Measurements from ENCODE around the gene IQSEC1. TPM values are rescaled to one million over a fixed set of nuclear protein-coding genes. Genes with fewer than 3 reads are reported as not detected.

Gene IQSEC1
- total RNA-seq, 4 donors from 2014 or later: 33.6 to 72.0 (median 55.9) TPM

DNA sequence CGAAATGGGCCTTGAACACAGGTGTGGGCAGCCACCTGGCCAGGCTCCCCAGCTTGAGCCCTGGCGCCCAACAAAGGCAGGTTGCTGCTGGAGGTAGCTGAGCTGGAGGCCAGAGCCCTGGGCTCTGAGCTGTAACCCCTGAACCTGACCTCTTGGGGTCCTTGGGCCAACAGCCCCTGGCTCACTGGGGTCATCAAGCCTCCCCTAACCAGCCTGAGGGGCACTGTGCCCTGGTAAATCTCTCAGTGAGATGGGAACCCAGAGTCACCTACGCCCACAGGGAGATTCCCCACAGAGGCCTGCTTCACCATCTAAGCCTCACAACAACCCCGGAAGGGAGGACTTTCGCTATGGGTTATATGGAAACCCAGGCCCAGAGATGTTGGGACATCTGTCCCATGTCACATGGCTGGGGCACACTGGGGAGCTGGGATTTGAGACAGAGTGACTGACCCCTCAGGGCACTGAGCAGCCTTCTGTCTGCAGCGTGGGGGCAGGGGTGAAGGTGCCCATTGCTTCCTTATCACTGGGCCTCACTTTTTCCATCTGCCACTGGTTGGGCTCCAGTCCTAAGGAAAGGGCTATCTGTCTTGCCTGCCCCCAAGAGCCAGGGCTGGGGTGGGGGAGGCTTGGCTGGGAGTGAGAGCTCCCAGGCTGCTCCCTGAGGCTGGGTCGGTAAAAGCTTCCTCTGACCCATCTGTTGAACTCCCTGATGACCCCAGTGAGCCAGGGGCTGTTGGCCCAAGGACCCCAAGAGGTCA is 59.1 kb downstream of the IQSEC1 start:
- ATAC-seq (ENCODE audit: low FRiP score): no peak
- DNase-seq (ENCODE audit: low spot score): no peak

DNA sequence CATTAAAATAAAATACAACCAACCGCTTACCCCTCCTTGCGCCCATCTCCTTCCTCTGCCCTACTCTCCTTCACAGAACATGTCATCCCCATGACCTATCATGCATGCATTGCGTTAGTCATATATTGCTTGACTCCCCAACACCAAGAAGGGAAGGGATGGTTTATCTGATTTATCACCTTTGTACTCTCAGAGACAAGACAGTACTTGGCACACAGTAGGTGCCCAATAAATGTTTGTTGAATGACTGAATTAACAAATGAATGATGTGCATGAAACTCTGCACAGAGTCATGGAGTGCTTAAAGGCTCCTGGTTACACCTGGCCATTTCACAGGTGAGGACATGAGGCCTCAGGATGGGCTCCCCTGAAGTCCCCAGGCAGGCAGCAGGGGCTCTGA is 59.7 kb downstream of the IQSEC1 start:
- TF ChIP-seq, protein P1, sequence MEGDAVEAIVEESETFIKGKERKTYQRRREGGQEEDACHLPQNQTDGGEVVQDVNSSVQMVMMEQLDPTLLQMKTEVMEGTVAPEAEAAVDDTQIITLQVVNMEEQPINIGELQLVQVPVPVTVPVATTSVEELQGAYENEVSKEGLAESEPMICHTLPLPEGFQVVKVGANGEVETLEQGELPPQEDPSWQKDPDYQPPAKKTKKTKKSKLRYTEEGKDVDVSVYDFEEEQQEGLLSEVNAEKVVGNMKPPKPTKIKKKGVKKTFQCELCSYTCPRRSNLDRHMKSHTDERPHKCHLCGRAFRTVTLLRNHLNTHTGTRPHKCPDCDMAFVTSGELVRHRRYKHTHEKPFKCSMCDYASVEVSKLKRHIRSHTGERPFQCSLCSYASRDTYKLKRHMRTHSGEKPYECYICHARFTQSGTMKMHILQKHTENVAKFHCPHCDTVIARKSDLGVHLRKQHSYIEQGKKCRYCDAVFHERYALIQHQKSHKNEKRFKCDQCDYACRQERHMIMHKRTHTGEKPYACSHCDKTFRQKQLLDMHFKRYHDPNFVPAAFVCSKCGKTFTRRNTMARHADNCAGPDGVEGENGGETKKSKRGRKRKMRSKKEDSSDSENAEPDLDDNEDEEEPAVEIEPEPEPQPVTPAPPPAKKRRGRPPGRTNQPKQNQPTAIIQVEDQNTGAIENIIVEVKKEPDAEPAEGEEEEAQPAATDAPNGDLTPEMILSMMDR (IDR thresholded peaks at IDR 0.05): no peak

More for the DNA sequence above, 59.1 kb downstream of the IQSEC1 start:
- TF ChIP-seq, protein P1 (IDR thresholded peaks at IDR 0.05): no peak

DNA sequence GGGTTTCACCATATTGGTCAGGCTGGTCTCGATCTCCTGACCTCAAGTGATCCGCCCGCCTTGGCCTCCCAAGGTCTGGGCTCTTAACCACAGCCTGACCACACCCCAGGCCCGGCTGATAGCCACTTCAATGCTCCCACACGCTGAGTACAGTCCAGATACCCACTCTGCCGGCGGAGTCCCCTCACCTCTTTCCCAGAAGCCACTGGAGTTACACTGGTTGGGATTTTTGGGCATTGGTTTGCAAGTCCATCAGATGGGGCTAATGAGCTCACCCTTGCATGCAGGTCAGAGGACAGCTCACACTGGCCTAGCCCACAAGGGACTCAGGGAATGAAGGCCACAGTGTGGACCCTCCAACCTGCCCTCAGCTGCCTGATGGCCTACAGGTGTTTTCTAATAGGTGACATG is 60.1 kb downstream of the IQSEC1 start:
- TF ChIP-seq, protein P1 (IDR thresholded peaks at IDR 0.05): no peak
- no peak for ATAC-seq (ENCODE audit: low FRiP score)
- no peak for DNase-seq (ENCODE audit: low spot score)

More for the DNA sequence above, 59.7 kb downstream of the IQSEC1 start:
- no peak for ATAC-seq (ENCODE audit: low FRiP score)
- DNase-seq (ENCODE audit: low spot score): no peak

DNA sequence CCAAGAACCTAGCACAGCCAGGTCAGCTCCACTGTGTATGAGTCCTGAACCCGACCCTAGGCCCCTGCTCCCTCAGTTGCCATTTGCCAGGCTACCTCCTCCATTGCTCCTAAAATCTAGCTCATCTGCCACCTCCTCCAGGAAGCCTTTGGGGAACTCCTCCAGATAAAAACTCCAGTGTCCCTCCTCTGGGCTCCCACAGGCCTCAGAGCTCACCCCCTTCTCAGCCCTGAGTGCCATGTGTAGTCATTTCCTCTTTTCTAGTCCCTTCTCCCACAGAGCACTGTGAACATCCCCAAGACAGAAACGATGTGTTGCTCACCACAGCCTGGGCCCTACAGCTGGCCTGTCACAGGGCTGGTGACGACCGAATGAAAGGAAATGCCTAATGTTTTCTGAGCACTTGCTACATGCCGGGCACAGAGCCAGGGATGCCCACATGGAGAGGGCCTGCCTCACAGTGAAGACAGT is 61.0 kb downstream of the IQSEC1 start:
- ATAC-seq (ENCODE audit: low FRiP score) (no peak), DNase-seq (ENCODE audit: low spot score) (peak; percentile 64)

DNA sequence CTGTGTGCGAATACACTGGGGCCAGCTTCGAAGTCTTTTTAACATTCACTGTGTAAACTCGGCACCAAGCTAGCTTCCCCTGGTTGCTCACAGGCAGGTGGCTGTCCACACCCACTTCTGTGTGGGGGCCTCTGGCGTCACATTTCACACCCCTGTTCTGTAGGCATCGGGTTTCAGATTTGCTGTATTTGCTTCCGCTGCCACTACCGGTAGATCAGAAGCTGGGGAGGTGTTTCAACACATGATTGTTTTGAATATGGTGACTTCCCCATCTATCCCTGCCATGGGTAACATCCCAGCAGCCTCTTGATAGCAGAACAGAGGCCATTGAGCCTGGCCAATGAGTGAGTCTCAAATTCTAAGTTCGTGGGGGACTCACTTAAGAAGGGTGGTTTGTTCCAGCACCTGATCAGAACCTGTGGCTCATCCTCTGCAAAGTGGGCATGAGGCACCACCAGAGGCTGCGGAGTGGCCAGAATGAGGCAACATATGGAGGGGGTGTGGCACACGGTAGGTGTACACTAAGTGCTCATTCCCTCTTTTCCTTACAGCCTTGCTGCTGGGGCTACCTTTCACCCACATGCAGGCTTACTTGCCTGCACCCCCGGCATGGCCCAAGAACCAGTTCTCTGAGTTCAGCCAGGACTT is 61.5 kb downstream of the IQSEC1 start:
- no peak for ATAC-seq (ENCODE audit: low FRiP score)
- DNase-seq (ENCODE audit: low spot score): no peak
- TF ChIP-seq, protein P1 (IDR thresholded peaks at IDR 0.05): no peak

More for the DNA sequence above, 61.0 kb downstream of the IQSEC1 start:
- TF ChIP-seq, protein P1 (IDR thresholded peaks at IDR 0.05): no peak

DNA sequence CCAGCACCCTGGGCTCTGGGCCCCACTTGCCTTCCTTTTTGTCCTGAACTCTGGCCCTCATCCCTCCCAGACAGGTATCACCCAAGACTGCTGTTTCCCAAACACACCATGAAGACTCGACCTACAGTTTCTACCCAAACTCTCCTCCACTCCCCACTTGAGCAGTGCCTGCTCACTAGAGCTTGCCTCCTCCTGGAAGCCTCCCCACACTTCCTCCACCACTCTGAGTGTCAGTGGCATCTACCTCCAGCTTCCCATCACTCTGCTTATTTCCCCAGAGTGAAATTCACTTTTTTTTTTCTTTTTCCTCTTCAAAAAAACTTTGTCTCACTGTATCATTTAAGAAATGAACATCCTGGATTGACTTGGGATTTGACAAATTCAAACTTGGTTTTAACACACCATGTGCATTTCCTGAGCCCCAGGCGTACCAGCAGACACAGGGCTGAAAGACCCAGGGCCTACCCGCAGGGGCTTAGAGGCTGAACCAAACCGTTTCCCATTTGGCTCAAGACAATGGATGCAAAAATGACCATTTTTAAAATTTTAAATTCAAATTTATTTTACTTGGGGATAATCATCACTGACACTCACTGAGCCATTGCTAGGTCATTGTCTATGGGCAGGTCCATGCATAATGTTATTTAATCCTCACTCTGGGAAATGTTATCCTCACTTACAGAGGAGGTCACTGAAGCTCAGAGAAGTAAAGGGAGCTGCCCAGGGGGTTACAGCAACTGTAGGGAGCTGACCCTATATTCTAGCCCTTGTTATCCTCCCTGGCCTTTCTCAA is 62.3 kb downstream of the IQSEC1 start:
- TF ChIP-seq, protein P1 (IDR thresholded peaks at IDR 0.05): no peak
- no peak for DNase-seq (ENCODE audit: low spot score)
- no peak for ATAC-seq (ENCODE audit: low FRiP score)

All from omental fat pad (tissue), 4 donors.